Keratinocyte (primary cell): Measurements from ENCODE around the gene MAP3K20.

Source experiments
- CTCF ChIP-seq, 3 experiments: IDR thresholded peaks in 1 of 3; conservative IDR thresholded peaks in 1 of 3; optimal IDR thresholded peaks in 1 of 3; 2 replicates in 2 of 3; 3 replicates in 1 of 3; pipeline versions ENCODE3 to v1.5.1; 2011; ENCODE audit warnings: low read length in 3 of 3, mild to moderate bottlenecking in 3 of 3, moderate library complexity in 2 of 3, control low read depth in 1 of 3, inconsistent platforms in 1 of 3; ENCODE audit not compliant: insufficient read depth in 2 of 3; ENCODE audit errors: extremely low read depth in 1 of 3
- EZH2 ChIP-seq: IDR thresholded peaks from one replicate; pipeline ENCODE4 v1.6.1; 2012; ENCODE audit warnings: inconsistent platforms, mild to moderate bottlenecking, low read length, moderate library complexity

- TF ChIP-seq CTCF (optimal IDR thresholded peaks at IDR 0.05 in 1 of 3, IDR thresholded peaks at IDR 0.05 in 1 of 3, conservative IDR thresholded peaks at IDR 0.05 in 1 of 3; ENCODE audit: extremely low read depth in 1 of 3, insufficient read depth in 2 of 3, low read length in 3 of 3) (no peak), EZH2 (no peak)
These were observed 31.6 kb upstream of the MAP3K20 start for GRCh38 chr2:173043897-173044519.
